Stimulated activated CD4-positive, alpha-beta T cell treated with anti-CD3 and anti-CD28 coated beads, Interleukin-4, amount 100 ng/mL, for 24 hours (primary cell): ENCODE results near the gene FITM1.
A peak's percentile ranks its signal among the peaks of the same experiment; 100 is the strongest.

Experiments
- DNase-seq: peaks from one replicate; pipeline ENCODE4 v3.0.0-alpha.2; 2020

The FITM1 gene

DNA sequence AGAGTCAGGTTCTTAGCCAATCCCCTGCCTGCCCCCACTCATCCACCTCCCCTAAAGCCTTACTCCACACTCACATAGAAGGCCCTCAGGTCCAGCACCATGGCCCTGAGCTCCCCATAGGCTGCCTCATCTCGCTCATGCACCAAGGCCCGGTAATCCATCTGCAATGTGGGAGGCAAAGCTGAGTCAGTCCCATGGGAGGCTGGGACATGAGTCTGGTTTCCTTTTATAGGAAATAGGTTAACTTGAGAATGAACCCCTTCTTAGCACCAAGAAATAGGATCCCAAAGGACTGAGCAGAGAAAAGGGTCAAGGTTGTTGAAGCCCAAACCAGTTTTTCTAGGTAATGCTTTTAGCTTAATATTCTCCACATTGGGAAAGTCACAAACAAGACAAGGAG lies 13.1 kb downstream of the FITM1 start:
- no peak for DNase-seq

DNA sequence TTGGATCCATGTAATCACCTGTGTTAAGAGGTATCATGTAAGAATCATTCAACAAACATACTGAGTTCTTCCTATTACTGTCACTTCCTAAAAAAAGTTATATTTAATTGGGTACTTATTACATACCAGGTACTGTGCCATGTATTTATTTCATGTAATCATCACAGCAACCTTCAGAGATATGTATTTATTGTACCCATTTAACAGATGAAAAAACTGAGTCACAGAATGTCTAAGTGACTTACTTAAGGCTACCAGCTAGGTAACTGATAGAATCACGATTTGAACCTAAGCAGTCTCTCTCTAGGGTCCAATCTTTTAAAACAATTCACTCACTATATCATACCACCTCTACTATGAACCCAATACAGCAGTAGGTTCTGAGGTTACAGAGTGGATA lies 14.0 kb downstream of the FITM1 start:
- DNase-seq: no peak

- no peak for DNase-seq
These were observed 14.8 kb downstream of the FITM1 start for GRCh38 chr14:24145219-24145618.

DNA sequence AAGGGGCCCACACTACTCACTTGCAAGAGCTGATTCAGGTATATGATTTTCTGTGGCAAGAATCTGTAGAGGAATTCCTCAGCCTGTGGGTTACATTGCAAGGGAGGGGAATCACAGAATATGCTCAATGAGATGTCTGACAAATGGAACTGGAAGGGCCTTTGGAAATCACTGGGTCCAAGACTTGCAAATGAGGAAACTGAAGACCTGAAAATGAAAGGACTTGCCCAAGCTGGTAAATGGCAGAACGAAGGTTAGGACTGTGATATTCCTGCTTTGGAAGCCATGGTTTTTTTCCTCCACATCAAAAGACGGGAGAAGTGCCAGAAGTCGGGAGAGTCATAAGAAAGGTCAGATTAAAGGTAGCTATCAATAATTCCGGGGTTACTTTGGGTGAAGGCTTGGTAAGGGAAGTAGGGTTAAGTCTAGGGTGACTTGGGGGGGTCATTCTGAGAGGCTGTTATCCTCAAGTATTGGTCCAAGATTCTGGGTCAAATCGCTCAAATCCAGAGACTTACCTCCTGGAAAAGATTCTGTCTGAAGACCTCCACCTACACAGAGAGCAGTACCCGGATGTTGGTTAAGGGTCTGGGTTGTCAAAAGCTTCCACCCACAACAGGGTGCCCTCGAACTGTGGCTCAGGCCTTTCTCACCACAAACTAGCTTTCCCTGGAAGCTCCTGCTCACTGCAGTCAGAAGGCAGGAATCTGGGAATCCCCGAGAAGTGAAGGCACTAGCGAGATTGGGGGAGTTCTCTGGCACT lies 15.4 kb downstream of the FITM1 start:
- DNase-seq: peak; percentile 27

- peak; percentile 90 for DNase-seq
These were observed 16.1 kb downstream of the FITM1 start, which contains the start of gene PSME2 for GRCh38 chr14:24146453-24146977. Gene PSME2, minus strand, starts transcription at chr14:24146610. Its CDS starts 29 bp downstream, at chr14:24146581.

- DNase-seq: peak; percentile 99
These were observed 16.7 kb downstream of the FITM1 start, which contains the start of gene RNF31 for GRCh38 chr14:24146978-24147760. Gene RNF31, plus strand, starts transcription at chr14:24147498. Its CDS starts 201 bp downstream, at chr14:24147699.

GRCh38 chr14:24147761-24148428 lies 17.4 kb downstream of the FITM1 start:
- no peak for DNase-seq

DNA sequence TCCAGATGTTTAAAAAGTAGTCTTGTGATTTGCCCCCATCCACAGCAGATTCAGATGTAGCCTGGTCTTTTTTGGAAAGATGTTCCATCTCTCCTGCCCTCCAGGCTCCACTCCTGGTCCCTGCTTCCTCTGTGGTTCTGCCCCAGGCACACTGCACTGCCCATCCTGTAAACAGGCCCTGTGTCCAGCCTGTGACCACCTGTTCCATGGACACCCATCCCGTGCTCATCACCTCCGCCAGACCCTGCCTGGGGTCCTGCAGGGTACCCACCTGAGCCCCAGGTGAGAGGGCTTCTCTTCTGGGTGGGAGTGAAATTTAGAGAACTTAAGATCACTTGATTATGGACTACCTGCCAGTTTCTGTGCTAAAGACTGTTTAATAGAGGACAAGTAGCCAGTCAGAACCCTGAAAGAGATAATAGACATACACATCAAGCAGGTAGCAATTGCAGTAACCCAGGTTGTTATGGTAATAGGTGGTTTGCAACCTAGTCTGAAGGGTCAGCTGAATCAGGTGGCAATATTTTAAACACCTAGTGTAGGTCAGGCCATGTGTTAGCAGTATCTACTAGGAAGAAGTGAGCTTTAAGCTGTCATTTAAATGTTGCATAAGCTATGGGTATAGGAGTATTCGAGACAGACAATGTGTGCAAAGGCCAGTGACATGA lies 19.0 kb downstream of the FITM1 start:
- no peak for DNase-seq

GRCh38 chr14:24150061-24150460 lies 19.6 kb downstream of the FITM1 start:
- DNase-seq: no peak

DNA sequence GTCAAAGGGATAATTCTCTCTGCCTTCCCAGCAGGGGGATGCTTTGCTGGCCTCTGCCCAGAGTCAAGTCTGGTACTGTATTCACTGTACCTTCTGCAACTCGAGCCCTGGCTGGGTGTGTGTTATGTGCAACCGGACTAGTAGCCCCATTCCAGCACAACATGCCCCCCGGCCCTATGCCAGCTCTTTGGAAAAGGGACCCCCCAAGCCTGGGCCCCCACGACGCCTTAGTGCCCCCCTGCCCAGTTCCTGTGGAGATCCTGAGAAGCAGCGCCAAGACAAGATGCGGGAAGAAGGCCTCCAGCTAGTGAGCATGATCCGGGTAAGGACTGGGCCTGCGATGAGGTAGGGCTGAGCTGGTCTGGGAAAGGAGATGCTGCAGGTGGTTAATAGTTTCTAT lies 20.1 kb downstream of the FITM1 start:
- DNase-seq: no peak

GRCh38 chr14:24150993-24151392 lies 20.5 kb downstream of the FITM1 start:
- DNase-seq: no peak

DNA sequence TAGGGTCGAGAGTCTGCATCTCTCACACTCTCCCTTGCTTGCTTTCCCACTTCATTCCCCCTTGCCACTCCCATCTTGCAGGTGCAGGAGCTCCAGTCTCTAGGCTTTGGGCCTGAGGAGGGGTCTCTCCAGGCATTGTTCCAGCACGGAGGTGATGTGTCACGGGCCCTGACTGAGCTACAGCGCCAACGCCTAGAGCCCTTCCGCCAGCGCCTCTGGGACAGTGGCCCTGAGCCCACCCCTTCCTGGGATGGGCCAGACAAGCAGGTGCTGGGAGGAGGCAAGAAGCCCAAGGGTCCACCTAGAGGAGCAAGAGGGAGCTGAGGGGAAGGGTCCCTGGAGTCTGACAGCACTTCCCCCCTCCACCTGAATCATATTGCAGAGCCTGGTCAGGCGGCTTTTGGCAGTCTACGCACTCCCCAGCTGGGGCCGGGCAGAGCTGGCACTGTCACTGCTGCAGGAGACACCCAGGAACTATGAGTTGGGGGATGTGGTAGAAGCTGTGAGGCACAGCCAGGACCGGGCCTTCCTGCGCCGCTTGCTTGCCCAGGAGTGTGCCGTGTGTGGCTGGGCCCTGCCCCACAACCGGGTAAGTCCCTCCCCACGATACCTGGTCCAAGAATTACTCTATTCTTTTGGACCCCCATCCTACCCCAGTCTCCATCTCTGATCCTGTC lies 21.1 kb downstream of the FITM1 start:
- no peak for DNase-seq

GRCh38 chr14:24155100-24155499 lies 24.6 kb downstream of the FITM1 start:
- no peak for DNase-seq

DNA sequence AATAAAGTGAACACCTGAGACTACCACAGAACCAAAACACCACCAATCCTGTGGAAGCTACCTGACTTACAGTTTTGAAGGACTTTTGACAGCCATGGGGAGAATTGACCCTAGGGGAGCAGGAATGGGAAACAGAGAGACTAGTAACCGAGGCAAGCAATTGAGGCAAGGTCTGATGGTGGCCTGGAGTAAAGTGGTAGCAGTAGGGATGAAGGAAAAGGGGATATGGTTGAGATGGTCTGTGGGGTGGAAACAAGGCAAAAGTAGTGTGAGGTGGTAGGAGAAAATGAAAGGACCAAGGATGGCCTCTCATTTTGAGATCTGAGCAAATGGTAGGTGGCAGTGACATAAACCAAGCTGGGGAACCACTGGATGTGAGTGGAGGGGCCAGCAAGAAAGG lies 26.4 kb downstream of the FITM1 start:
- DNase-seq: no peak

DNA sequence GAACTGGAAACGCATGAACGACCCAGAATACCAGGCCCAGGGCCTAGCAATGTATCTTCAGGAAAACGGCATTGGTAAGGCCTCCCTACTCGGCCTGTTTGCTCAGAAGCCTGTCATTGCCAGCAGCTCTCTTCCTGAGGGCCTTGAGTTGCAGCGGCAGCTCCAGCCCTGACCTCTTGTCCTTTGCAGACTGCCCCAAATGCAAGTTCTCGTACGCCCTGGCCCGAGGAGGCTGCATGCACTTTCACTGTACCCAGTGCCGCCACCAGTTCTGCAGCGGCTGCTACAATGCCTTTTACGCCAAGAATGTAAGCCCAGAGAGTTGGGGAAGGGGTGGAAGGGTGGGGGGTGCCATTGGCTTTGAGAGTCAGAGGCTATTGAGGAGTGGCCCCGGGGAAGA lies 26.9 kb downstream of the FITM1 start:
- no peak for DNase-seq

DNA sequence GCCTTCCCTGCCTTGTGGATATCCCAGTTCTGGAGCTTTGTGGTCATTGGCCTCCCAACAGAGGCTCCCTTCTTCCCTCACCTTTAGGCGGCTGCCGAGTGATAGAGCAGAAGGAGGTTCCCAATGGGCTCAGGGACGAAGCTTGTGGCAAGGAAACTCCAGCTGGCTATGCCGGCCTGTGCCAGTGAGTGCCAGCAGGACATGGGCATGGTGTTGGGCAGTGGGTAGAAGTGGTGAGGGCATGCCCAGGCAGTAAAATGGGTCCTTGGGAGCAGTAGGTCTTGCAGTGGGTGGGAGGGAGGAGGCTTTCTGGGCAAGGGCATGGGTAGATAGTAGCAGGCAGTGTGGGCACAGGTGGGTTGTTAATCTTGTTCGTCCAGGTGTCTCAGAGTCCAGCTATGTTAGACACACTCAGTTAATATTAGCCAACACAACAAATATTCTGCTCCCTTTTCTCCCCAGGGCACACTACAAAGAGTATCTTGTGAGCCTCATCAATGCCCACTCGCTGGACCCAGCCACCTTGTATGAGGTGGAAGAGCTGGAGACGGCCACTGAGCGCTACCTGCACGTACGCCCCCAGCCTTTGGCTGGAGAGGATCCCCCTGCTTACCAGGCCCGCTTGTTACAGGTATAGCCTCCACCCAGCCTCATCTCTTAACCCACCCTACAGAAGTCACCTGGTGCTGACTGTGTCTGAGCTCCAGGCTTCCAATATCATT lies 29.5 kb downstream of the FITM1 start:
- no peak for DNase-seq

DNA sequence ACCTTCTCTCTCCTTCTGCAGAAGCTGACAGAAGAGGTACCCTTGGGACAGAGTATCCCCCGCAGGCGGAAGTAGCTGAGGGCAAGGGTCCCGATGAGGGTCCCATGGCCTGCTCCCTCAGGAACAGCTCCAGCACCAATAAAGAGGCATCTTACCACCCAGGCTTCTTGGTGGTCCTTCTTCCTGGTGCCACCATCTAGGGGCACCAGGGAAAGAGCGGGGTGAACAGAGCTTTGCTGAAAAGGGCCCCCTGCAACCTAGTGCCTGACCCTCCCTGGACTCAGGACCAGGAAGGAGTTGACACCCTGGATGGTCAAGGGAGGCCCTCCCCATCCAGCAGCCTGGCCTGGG lies 30.0 kb downstream of the FITM1 start:
- DNase-seq: no peak

DNA sequence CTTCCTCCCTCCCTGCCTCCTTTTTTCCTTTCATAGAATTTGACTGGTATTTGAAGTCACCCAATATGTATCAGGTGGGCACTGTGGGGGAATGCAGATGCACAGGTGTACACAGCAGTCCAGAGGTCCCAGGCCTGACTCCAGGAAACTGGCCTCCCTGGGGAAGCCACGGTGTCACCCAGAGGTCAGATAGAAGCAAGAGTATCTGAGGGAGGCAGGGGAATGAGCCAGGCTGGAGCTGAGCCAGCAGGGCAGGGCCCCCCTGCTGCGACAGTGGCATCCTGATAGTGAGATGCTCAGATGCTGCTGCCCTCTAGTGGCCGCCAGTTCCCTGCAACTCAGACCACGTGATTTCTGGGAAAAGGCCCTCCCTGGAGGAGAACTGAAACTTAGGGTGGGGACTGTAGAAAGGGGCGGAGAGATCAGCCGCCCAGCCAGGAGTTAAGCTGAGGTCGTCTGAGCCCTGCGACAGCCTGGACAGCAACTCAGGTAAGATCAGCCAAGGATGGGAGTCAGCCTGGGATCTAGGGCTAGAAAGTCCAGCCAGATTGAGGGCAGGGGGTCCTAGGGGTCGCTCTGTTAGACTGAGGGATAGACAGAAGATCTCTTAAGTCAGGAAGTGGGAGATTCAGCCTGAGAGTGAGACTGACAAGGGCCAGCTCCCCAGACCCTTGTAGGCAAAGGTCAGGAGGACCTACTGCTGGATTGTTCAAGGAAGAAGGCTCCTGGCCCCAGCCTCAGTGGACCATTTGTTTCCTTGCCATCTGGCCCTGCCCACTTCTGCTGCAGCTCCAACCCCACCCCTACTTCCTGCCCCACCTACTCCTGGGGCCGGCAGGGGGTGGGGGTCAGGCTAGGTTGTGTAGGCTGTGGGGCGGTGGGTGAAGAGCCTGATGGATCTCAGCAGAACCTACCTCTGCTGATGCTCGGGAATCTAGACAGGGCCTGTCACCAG lies 30.7 kb downstream of the FITM1 start, which contains the start of gene IRF9:
Gene IRF9 (plus strand): TSS at position 416 of the 955 bp plus-strand sequence. CDS start 880 bp downstream, outside the sequence.
- peak; percentile 99 for DNase-seq

DNA sequence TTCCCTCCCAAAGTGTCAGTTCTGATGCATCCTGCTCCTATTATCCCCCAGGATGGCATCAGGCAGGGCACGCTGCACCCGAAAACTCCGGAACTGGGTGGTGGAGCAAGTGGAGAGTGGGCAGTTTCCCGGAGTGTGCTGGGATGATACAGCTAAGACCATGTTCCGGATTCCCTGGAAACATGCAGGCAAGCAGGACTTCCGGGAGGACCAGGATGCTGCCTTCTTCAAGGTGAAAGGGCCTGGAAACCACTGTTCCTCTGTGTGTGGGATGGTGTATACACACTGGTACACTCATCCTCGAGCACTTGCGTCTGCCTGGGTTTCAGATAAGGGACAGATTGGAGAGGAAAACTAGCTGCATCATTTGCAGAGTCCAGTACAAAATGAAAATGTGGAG lies 31.6 kb downstream of the FITM1 start:
- DNase-seq: peak; percentile 58

DNA sequence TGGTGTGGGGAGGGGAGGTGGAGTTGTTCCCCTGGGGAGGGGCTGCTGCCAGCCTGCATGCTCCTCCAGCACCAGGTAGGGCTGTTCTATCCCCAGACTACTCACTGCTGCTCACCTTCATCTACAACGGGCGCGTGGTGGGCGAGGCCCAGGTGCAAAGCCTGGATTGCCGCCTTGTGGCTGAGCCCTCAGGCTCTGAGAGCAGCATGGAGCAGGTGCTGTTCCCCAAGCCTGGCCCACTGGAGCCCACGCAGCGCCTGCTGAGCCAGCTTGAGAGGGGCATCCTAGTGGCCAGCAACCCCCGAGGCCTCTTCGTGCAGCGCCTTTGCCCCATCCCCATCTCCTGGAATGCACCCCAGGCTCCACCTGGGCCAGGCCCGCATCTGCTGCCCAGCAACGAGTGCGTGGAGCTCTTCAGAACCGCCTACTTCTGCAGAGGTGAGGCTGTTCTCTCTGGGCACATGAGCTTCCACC lies 34.1 kb downstream of the FITM1 start:
- DNase-seq: no peak
